Fibroblast of lung (primary cell): Measurements from ENCODE around the gene MACROD2.

Experiments used
- EZH2 ChIP-seq: IDR thresholded peaks from 2 replicates; pipeline ENCODE4 v1.5.1; 2012; ENCODE audit warnings: low read length, control low read depth, mild to moderate bottlenecking; ENCODE audit errors: missing control alignments
- TF ChIP-seq, protein P1 (sequence below), 2 donors: IDR thresholded peaks in 1 of 2; conservative IDR thresholded peaks in 1 of 2; 1 replicate in 1 of 2; 2 replicates in 1 of 2; pipeline ENCODE4 v1.5.1; 2011 to 2012; ENCODE audit warnings: low read length in 2 of 2, control low read depth in 1 of 2, inconsistent platforms in 1 of 2, low read depth in 1 of 2, mild to moderate bottlenecking in 1 of 2

DNA sequence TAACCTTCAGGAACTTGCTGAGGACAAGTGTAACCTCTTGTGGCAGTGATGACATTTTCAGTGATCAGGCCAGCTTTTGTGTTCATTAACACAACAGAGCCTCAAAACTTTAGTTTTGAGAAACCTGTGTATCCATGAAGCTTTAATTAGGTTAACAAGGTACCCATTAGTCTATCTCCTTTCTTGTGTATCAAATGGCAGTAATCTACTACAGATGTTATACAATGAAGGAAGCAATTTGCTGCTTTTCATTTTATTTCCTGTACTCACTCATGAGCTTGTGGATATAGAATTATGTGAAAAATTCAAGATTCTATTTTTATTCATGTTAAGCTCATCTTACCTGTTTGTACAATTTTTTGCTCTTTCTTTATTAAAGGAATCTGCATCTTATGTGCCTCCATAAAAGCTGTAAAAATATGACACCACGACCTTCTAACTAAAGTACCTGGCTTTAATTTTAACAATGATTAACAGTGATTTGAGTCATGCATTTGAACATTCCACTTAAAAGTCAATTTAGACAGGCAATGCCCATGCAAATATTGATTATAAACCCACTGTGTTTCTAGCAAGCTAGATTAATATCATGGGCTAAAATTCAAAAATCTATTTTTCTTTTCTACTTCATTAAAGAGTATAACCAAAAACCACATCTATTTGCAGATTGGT lies 1680.6 kb downstream of the MACROD2 start:
- TF ChIP-seq, protein P1, sequence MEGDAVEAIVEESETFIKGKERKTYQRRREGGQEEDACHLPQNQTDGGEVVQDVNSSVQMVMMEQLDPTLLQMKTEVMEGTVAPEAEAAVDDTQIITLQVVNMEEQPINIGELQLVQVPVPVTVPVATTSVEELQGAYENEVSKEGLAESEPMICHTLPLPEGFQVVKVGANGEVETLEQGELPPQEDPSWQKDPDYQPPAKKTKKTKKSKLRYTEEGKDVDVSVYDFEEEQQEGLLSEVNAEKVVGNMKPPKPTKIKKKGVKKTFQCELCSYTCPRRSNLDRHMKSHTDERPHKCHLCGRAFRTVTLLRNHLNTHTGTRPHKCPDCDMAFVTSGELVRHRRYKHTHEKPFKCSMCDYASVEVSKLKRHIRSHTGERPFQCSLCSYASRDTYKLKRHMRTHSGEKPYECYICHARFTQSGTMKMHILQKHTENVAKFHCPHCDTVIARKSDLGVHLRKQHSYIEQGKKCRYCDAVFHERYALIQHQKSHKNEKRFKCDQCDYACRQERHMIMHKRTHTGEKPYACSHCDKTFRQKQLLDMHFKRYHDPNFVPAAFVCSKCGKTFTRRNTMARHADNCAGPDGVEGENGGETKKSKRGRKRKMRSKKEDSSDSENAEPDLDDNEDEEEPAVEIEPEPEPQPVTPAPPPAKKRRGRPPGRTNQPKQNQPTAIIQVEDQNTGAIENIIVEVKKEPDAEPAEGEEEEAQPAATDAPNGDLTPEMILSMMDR (conservative IDR thresholded peaks at IDR 0.05 in 1 of 2, IDR thresholded peaks at IDR 0.05 in 1 of 2; ENCODE audit: low read depth in 1 of 2, low read length in 2 of 2) = no peak
- TF ChIP-seq EZH2 = no peak
